GM20000 (cell line): Measurements from ENCODE around the gene TREX2.

Source experiments
- DNase-seq: peaks from one replicate; pipeline ENCODE4 v3.0.0; 2012; ENCODE audit warnings: low spot score
- CTCF ChIP-seq: IDR thresholded peaks from 2 replicates; pipeline ENCODE4 v1.5.1; 2012; ENCODE audit warnings: mild to moderate bottlenecking, control low read depth; ENCODE audit errors: extremely low read depth, missing control alignments

TREX2 gene

GRCh38 chrX:153468008-153468580, 22.2 kb upstream of the TREX2 start:
- DNase-seq, result no peak
- TF ChIP-seq CTCF, result no peak

- DNase-seq, result no peak
- TF ChIP-seq CTCF, result no peak
Observed at GRCh38 chrX:153465691-153466380, 20.0 kb upstream of the TREX2 start.

GRCh38 chrX:153464116-153464515, 18.3 kb upstream of the TREX2 start:
- TF ChIP-seq CTCF, result no peak
- no peak for DNase-seq

GRCh38 chrX:153463556-153463955, 17.7 kb upstream of the TREX2 start:
- no peak for DNase-seq
- no peak for TF ChIP-seq CTCF

- TF ChIP-seq CTCF, result no peak
- no peak for DNase-seq
Observed at GRCh38 chrX:153463031-153463430, 17.2 kb upstream of the TREX2 start.

- TF ChIP-seq CTCF, result no peak
- DNase-seq, result no peak
Observed at GRCh38 chrX:153462291-153462690, 16.4 kb upstream of the TREX2 start.

GRCh38 chrX:153460826-153461225, 15.0 kb upstream of the TREX2 start:
- TF ChIP-seq CTCF, result peak; percentile 74
- DNase-seq, result peak; percentile 69
